ENCODE measurements around the gene BEAN1.

DNA sequence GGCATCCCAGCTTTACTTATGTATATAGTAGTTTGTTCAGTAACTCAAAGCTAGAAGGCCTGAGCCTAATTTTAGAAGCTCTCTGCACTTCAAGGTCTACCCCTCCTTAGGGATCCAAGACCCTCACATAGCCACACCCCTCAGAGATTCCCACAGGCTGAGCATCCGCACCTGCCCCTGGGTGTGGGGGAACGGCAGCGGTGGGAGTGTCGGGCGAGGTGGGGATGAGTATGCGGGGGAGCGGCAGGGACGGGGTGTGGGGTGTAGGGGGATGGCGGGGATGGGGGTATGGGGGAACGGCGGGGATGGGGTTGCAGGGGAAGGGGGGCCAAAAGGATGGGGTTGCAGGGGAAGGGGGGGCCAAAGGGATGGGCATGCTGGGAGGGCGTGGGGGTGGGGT, 24.9 kb upstream of the BEAN1 start:
- TF ChIP-seq, protein P1, sequence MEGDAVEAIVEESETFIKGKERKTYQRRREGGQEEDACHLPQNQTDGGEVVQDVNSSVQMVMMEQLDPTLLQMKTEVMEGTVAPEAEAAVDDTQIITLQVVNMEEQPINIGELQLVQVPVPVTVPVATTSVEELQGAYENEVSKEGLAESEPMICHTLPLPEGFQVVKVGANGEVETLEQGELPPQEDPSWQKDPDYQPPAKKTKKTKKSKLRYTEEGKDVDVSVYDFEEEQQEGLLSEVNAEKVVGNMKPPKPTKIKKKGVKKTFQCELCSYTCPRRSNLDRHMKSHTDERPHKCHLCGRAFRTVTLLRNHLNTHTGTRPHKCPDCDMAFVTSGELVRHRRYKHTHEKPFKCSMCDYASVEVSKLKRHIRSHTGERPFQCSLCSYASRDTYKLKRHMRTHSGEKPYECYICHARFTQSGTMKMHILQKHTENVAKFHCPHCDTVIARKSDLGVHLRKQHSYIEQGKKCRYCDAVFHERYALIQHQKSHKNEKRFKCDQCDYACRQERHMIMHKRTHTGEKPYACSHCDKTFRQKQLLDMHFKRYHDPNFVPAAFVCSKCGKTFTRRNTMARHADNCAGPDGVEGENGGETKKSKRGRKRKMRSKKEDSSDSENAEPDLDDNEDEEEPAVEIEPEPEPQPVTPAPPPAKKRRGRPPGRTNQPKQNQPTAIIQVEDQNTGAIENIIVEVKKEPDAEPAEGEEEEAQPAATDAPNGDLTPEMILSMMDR (IDR thresholded peaks at IDR 0.05), result no peak
- TF ChIP-seq POLR2AphosphoS5 (IDR thresholded peaks at IDR 0.05) (no peak), POLR2A (IDR thresholded peaks at IDR 0.05) (no peak), EP300 (IDR thresholded peaks at IDR 0.05) (no peak)

All from suprapubic skin (tissue), 4 donors.